HepG2 (cell line): ENCODE measurements around the gene PDLIM7.

Source experiments
- EZH2 ChIP-seq: conservative IDR thresholded peaks from 2 replicates; pipeline ENCODE4 v1.6.1; 2012; ENCODE audit warnings: mild to moderate bottlenecking, low read depth, low read length, moderate library complexity
- HNRNPL ChIP-seq: fragments of 200-400 bp; formaldehyde crosslinking; IDR thresholded peaks from 2 replicates; pipeline ENCODE4 v1.6.1; 2017; ENCODE audit warnings: mild to moderate bottlenecking, low read depth, low read length
- NCOA1 ChIP-seq: sonication (generic); formaldehyde crosslinking; IDR thresholded peaks from 2 replicates; pipeline ENCODE4 v1.9.0; 2021; ENCODE audit warnings: missing genetic modification reagents
- PHF8 ChIP-seq: sonication (generic); formaldehyde crosslinking; IDR thresholded peaks from 2 replicates; pipeline ENCODE4 v1.5.0; 2020; ENCODE audit warnings: missing genetic modification reagents
- POLR2A ChIP-seq, 2 experiments: IDR thresholded peaks; 2 replicates each; pipeline ENCODE4 v1.6.1; 2011; ENCODE audit warnings: low read depth in 2 of 2, low read length in 2 of 2, mild to moderate bottlenecking in 1 of 2, moderate library complexity in 1 of 2; ENCODE audit not compliant: insufficient read depth in 1 of 2
- SMC3 ChIP-seq: IDR thresholded peaks from 2 replicates; pipeline ENCODE4 v1.6.1; 2011; ENCODE audit warnings: low read length, improper control_type of control experiment

DNA sequence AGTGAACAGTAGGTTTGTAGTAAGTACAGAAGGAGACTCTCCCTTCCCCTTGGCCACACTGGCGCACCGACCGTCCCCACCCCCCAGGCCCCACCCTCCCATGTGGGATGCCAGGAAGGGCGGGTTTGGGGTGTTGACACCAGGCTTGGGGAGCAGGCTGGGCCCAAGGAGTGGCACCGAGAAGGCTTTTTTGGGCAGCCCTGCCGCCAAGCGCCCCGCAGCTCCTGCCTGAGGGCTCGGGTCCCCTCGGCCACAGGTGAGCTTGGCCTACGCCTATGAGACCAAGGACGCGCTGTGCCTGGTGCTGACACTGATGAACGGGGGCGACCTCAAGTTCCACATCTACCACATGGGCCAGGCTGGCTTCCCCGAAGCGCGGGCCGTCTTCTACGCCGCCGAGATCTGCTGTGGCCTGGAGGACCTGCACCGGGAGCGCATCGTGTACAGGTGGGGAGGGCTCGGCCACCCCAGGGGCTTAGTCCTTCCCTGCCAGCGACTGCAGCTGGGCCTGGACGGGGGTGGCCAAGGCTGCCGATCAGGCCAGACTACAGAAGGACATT, 63.7 kb downstream of the PDLIM7 start:
- TF ChIP-seq POLR2A (IDR thresholded peaks at IDR 0.05; ENCODE audit: insufficient read depth in 1 of 2, low read depth in 2 of 2, low read length in 2 of 2) (no peak), EZH2 (no peak), SMC3 (no peak), PHF8 (CRISPR knock-in tag) (no peak), HNRNPL (no peak), NCOA1 (no peak)
